GM19023 (cell line): Measurements from ENCODE around the gene EDIL3.
"Not testable (repeated sequence)": the region's sequence is repeated elsewhere in the genome, so short reads cannot be mapped to it uniquely, and the experiment has no call there.

ENCODE experiments used
- ATAC-seq: cut with Tn5 transposase; IDR thresholded peaks from one replicate; pipeline ENCODE4 v1.9.1; 2021; ENCODE audit warnings: mild to moderate bottlenecking, moderate library complexity; ENCODE audit not compliant: unreplicated experiment

Gene EDIL3

DNA sequence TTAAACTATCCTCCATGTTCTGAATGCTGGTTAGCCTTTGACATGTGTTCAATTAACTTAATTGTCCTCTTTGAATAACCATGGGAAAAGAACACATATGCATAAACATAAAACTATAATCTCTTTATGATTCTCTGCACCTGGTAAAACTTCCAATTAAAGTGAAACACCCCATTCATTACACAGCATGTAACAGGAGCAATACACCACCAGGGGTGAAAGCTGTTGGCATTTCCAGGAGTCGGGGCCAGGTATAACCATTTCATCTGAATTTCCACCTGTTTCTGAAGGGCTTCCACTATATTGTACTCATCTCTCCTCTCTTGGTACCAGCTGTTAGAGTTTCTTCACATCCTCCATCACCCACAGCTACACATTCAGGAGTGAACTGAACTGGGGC lies 303.8 kb downstream of the EDIL3 start:
- ATAC-seq: no peak

DNA sequence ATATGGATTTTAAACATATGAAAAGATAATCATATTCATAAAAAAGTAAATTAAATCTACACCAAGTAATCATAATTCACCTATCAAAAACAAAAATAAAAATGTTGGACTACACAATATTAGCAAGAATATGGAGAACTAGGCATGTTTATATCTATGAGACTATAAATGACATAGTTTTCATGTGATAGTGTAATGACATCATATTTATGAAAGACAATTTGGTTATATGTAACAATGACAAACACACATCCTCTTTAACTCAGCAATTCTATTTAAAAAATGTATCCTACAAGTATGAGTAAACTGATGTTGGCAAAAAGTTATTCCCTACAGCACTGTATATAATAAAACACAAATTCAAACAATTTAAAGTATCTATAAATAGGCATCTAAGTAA lies 312.3 kb downstream of the EDIL3 start:
- ATAC-seq: no peak

DNA sequence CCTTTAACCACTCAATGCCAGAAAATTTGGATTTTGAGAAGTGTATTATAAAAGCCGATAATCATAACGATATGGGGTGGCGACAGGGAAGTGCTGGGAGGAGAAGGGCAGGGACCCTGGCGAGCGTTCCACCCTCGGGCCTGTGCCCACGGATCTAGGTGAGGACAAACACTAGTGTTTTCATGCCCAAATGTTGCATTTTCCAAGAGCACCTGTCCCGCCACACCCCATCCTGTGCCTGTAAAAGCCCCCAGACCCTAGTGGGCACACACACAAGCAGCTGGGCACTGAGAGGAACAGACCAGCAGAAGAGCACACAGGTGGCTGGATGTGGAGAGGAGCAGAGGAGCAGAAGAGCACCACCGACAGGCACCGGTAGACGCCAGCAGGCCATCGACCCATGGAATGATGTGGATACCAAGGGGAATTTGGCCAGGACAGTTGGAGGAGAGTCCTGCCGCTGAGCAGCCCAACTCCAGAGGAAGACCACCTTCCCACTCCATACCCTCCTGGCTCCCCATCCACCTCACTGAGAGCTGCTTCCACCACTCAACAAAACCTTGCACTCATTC lies 315.0 kb downstream of the EDIL3 start:
- ATAC-seq: no peak

DNA sequence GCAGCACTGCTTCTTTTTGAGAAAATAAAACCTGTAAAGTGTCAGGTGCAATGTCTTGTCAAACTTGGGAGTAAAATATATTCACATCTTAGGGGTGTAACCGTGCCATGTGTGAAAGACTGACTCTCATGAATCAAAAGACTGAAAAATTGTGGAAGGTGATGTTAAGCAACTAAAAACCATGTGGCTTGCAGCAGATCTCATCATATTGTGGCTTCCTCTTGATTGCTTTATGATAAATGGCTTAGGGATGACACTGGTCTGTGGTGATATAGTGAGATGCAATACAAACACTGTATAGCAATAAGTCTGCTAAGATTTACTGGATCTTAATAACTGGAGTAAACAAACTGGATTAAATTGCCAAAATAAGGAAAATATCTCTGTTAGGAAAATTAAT lies 321.6 kb downstream of the EDIL3 start:
- no peak for ATAC-seq

DNA sequence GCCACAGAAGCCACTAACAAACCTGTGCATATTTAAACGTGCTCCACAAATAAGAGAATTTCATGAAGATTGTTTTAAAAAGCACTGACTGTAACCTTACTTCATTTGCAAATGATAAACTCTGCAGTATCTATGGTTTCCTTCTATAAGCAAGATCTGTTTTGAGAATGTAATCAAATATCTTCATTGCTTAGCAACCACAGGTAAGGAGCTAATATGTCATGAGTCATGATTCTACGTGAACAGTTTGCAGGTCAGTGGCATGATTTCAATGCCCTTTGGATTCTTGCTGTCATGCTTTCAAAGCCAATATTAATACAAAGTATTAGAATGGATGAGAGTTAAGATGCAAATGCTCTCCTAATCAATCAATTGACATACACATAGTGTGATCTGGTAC lies 325.0 kb downstream of the EDIL3 start:
- ATAC-seq: no peak

DNA sequence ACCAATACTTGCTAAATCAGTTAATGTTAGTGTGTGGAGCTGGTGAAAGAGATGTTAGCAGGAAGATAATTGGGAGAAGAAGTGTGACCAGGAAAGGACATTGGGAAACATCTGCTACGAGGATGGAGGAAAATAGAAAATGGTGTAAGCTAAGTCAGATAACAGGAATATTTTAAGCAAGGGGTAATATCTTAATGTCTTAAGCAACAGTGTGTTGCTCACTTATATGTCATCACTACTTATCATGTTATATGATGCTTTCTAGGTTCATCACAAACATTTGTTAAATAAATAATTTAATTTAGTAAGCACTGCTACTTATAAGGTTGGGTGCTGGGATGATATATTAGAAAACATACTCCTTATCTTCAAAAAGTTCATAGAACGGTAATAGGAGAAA lies 326.1 kb downstream of the EDIL3 start:
- ATAC-seq: no peak

DNA sequence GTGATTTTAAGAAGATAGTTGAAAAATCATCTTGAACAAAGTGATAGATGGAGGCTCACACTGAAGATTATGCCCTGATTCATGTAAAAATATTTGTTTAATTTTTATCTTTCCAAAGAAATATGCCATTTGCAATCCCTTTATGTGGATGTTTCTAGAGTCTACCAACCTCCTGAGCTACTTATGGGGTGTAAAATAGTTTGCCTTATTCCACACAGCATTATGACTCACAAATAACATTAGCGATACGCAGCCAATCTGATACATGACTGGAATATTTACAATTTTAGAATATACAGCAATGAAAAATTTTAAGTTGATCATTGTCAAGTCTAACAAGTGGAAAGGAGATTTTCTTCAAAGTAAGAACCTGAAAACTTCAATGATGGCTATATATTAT lies 327.5 kb downstream of the EDIL3 start:
- no peak for ATAC-seq

DNA sequence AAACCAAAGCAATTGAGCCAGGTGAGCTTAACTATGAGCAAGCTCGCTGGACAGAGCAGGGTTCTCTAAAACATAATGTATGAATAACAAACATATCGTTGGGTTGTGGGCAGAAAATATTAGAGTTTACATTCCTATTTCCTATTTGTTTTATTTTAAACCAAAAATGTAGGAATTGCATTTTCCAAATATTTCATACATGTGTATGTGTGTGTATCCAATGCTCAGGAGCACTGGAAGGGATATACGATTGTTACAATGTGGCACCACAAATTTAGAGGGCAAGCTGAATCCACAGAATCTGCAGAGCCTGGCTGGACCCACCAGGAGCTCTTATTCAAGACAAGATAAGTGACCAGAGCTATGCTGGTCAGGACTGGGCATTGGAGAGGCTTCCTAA lies 338.7 kb downstream of the EDIL3 start:
- no peak for ATAC-seq

DNA sequence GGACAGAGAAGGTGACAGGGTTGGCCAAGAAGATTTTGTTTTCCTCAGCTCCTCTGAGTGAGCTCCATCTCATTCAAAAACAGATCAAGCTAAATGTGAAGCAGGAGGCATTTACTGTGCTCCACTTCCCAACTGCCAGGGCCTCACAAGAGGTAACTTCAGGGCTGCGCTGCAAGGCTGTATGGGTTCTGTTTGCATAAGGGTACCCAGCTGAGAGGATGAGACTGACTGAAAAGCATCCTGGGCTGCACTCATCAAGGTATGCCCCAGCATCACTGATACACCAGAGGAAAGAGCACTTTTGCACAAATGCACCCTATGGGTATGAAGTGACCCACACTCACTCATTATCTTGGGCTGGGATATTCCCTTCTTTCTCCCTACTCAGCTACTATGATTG lies 347.8 kb downstream of the EDIL3 start:
- no peak for ATAC-seq

DNA sequence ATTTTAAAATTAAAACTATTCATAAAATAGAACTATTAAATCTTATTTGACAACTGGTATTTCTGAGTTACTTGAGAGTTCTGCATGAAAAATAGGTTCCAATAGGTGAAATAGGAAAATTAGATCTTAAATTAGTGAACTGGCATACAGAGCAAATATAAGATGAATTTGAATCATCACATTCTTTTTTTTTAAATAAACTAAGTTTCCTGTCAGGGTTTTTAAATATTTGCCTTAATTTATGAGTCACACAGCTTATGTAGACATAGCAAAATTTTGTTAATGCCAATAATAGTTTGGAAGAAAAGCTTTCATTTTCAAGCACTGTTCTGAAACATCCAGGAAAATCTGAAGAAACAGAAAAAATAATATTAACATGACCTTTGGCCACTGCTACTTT lies 352.4 kb downstream of the EDIL3 start:
- no peak for ATAC-seq

DNA sequence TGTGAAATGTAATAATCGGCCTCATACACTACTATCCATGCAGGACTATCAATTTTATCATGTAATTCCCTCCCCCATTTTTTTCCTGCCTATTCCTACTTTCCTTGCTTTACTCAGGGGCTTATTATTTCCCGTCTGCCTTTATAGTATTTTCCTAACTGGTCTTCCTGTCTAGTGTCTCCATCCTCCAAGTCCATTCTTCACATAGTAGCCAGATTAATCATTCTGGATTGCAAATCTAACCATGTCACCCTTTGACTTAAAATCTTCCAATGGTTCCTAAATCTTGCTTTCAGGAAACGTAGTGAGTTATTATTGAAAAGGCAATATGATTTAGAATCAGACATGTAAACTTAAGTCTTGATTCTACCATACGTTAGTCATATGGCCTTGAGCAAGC lies 356.6 kb downstream of the EDIL3 start:
- ATAC-seq: no peak

DNA sequence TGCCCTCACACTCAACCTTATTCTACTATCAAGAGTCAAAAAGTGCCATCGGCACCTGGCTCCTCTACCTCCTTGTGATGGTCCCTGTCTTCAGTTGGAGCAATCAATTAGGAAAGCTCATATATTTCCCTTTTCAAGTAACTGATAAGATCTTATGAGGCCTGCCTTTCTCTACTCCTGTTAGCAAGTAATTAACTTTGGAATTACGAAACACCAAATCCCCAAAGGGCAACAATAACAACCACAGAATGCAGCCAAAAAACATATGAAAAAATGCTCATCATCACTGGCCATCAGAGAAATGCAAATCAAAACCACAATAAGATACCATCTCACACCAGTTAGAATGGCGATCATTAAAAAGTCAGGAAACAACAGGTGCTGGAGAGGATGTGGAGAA lies 366.2 kb downstream of the EDIL3 start:
- not testable (repeated sequence) for ATAC-seq

DNA sequence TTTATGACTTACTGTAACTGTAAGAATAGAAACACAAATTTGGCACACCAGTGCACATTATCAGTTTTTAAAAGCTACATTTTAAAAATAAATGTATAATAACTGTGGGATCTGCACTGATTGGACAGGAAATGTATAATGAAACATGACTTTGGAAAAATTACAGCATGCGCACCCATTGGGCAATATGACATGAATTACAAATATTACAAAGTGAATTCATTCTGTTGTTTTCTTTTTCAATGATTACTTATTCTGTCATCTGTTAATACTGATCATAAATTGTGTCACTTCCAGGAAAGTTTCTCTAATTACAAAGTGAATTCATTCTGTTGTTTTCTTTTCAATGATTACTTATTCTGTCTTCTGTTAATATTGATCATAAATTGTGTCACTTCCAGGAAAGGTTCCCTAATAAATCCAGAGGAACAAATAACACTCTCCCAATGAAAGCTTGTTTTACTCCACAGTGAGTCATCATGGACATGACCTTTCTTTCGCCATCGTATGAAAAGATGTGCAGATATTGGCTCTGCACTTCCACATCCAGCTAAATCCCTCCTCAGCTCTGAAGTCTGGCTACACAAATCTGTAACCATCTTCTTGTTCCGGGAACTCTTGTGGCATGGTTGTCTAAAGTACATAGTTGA lies 367.0 kb downstream of the EDIL3 start:
- ATAC-seq: no peak

DNA sequence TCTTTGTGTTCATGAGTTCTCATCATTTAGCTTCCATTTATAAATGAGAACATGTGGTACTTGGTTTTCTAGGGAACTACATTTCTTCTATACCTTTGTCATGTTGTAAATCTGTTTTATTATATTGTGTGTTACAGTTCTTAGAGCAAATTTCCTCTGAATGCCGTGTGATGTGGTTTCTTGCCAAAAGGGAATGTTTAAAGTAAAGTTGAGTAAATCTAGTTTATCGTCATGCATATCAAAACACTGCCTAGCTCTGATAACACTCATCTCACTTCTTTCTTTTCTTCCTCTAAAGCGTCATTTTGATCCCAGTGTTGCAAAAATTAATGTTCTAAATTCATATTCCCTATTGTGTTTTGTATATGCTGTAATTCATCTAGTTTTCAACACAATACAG lies 368.6 kb downstream of the EDIL3 start:
- ATAC-seq: no peak

DNA sequence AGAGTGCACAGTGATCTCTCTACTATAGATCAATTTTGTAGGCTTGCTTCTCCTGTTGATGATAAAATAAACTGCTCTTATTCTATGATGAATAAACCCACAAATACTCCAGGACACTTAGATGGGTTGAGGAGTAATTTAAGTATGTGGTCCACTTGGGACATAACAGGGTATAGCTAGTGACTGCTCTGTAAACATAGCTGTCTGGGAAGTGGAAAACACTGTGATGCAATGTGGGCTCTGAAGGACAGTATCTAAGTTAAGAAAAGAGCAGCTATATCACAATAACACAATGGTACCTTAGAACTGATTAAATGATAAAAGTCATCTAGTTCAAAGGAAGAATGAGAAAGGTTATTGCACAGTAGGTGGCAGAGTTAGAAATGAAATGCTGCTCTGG lies 369.7 kb downstream of the EDIL3 start:
- ATAC-seq: no peak

DNA sequence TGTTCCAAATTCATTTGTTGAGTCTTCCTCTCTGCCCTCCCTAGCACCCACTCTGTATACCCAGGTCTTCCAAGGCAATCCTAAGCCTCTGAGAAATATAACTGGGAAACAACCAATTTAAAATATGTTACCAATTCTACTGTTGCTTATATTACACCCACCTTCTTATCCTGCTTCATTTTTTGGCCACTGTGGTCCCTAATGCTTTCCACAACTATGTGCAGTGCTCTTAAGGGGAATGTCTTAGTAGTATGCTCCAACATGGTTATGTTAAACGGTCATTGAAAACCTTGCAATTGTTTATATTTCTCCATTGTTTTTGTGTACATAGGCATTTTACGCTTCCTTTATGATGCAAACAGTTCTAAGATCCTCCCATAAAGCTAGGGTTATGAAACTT lies 390.9 kb downstream of the EDIL3 start:
- ATAC-seq: no peak

DNA sequence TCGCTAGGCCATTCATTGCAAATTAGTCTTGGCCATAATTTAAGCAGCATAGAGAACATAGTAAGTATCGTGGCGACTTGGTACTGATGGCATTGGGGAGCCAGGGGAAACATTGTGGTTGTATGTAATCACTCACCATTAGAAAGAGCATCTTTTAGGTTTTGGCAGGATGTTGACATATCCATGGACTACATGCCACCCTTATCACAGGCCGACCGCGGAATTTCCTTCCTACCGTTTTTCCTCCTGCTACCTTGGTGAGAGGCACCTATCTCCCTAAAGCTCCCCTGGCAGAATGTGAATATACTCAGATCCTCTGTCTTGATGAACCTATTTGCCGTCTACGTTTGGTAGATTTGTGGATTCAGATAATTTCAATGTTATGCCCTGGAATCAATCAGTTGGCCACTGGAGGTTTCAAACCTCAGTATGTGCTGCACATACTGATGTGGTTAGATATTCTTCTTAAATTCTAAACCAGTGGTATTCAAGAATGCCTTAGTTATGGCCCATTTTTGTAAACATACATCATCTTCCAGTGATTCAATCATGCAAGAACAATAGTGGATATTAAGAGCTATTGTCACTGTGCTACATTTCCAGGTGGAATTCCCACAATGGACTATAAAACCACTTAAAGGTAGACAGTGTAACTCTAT lies 393.0 kb downstream of the EDIL3 start:
- no peak for ATAC-seq

DNA sequence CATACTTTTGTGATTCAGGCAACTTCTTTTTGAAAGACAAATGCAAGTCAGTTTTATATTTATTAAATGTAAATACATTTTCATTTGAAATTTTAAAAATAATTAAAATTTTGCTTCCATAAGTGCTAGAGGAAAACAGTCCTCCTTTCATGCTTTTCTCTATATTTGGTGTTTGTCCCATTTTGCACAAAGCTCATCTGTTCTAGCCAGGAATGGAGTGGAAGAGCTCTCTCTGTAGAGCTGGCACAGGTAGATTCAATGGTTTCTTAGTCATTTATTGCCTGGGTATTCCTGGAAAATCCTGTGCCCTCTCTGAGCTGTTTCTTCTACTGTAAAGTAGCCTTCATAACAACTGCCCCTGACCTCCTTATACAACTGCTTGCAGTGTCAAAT lies 396.4 kb downstream of the EDIL3 start:
- no peak for ATAC-seq

DNA sequence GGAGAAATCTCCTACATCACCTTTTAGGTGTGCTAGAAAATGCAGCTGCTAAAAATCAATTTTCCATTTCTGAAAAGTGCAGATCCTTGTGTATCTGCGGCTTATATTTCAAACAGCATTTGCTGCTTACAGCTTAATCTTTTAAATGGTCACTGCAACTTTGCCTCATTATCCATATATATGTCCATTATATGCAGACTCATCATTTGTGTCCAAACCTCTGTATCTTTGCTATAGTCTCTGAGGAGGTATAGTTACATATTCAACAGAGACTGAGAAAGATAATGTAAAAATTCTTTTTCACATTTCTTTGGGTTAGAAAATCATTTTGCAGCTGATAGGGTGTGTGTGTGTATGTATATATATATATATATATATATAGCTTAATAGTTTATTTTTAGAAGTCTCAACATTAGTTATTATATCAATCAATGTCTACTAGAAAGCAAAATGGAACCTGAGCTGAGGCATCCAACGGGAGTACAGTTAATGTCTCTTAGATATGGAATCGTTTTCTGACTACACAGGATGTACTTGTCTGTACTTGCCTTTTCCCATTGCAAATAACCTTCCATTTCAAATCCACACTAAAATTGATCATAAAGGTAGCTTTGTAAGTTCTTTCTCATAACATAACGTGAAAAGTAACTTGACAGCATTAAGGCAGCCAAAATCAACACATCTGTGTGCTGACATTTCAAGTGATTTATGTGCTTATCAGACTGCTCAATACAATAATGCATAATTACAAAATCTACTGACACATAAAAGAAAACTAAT lies 397.0 kb downstream of the EDIL3 start:
- no peak for ATAC-seq

DNA sequence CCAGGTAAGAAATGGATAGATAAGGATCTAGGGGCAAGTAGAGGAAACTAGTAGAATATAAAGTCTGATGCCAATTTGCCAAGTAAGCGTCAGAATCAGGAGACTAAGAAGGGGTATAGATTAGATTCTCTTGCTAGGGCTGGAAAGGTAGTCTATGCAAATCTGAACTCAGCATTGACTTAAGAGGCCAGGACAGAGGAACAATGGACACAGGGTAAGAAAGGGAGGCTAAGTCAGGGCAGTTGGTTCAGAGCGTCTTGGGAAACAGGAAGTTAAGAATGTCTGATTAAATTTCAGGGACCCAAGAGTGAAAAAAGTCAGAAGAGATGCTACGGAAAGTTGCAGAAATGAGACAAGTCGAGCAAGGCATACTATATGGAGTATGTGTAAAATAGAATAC lies 400.8 kb downstream of the EDIL3 start:
- no peak for ATAC-seq

DNA sequence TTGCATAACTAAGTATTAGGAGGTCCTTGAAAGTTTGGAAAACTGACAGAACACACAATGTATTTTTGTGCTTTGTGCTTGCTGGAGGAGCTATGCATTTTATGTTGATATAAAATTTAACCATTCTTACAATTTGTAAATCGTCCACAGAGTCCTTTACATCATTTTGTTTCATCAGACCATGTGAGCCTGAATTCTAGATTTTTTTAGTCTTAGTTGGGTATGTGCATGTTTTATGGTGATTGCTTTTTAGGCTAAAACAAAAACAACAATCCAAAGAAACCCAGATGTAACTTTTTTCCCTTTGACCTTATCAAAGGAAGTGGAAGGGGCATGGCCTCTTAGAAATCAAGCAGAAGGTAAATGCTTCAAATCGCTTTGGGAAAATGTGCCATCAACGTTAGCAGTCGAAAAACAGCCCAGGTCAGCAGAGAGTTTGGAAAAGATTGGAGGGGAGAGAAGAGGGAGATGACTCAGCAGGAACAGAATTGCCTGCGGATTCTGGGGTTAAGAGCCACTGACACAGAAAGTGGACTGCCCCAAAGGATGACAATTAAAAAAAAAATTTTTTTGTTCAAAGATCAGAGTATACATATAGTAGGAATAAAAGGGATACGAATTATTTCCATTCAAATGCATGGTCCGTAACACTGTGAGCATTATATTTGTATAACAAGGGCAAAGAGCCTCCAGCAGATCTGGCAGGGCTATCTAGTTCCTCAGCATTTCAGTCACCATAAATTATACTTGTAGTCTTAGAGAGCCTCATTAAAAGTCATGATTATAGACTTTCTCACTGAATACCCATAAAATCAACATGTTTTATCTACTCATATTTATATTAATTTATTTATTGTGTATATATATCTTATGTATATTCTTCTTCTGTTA lies 410.5 kb downstream of the EDIL3 start:
- no peak for ATAC-seq
